ENCODE measurements around the gene RBP2.

Gene RBP2

DNA sequence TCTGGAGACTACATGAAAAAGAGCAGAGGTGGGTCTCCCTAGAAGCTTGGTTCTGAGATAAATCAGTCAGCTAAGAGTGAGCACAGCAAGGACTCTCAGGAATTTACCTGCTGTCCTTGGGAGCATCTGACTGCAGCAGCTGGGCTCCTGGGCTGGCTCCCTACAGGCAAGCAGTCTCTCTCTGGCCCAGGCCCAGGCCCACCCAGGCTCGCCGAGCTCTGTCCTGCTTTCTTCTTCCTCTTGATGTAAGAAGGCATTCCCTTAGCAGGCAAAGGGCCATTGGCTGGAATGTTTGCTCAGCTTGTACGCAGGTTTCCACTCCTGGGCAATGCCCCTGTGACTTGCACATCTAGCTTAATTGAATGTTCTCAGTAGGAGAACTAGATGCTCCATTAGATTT, 4.3 kb upstream of the RBP2 start:
- no peak for DNase-seq

DNA sequence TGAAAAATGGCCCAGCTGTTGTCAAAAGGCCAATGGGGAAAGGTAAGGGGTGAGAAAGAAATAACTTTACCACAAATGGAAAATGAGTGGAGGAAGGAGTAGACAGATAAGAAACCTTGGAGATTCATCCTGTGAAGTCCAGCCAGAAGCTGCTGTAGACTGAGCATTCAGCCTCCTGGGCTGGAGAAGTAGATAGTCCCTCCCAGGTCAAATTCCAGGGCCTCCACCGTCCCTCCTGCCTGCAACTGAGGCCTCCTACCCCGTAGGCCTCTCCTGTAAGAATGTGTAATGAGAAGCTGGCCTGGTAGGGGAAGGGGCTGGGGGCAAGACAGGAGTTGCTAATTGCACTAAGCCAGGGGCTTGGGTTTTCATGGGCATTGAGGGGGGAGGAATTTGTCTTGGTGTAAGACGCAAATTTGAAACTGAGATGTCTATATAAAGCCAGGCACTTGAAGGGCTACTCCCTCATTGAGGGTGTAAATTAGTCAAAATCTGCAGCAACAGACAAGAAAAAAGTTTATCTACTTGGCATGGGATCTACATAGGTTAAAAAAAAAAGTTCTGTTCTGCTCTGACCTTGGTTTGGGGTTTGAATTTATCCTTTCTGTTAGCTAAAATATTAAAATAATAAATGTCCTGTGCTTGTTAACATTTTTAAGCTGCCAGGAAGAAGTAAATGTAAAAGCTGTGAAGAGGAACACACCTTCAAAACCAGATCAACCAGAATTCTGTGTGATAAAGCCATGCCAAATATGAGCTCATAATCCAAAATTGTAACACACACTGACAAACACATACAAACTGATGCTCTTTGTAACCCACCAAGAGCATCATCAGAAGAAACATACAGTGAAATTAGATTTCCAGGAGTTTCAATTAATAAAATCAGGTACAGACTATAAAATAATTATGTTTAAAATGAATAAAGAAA, 1.7 kb upstream of the RBP2 start:
- no peak for DNase-seq

DNA sequence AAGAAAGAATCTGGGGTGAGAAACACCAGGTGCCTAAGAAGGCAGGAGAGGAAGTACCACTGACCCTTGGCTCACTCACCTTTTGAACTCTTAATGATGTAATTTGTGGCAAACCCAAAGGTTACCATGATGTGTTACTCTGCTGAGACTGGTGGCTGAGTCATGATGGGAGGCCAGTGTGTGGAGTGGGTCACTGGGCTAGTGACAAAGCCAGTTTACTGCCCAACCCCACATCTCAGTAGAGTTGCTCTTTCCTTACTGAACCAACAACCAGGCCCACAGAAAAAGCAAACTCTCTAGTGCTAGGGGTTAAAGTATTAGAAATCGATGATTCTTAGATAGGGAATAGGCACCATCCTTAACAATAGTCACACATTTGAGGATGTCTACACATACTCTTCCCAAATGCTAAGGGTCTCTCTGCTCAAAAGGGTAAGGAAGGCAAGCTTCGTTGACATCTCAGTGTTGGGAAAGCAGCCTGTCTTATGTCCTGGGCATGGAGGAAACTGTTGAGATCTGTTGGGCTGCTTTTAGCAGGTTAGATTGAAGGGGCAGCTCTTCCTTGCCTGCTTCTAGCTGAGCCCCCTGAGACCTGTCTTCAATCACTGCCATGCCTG, 3.1 kb downstream of the RBP2 start:
- no peak for DNase-seq

DNA sequence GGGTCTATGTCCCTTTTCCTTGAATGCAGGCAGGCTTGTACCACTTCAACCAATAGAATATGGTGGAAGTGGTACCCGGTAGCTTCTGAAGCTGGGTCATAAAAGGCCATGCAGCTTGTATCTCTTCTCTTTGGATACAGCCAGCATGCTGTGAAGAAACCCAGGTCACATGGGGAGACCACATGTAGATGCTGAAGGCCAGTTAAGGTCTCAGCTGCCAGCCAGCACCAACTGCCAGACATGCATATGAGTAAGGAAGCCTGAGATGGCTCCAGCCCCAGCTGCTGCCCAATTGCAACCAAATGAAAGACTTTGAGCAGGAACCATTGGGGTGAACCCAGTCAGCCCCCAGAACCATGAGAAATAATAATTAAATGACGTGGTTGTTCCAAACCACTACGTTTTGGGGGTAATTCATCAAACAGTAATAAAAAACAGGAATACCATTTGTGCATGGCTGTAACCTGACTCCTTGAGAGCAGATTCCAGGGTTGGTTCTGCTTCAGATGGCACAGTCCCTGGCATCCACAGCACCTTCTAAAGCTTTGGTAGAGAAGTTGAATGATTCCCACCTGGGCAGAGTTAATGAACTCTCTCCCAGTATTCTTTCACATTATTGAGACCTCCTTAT, 3.8 kb downstream of the RBP2 start:
- no peak for DNase-seq

DNA sequence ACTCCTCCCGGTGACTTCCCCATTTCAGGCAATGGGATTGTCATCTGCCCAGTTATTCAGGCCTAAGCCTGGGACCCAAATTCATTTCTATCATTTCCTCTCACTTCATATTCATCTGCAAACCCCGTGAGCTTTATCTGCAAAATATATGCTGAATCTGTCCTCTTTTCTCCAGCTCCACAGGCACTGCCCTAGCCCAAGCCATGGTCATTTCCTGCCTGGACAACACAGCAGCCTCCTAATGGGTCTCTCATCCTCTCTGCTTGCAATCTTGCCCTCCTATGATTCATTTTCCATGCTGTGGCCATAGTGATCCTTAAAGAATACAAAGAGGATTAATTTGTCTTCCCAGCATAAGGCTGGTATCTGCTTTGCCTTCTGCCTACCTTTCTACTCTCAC, 6.1 kb downstream of the RBP2 start:
- no peak for DNase-seq

DNA sequence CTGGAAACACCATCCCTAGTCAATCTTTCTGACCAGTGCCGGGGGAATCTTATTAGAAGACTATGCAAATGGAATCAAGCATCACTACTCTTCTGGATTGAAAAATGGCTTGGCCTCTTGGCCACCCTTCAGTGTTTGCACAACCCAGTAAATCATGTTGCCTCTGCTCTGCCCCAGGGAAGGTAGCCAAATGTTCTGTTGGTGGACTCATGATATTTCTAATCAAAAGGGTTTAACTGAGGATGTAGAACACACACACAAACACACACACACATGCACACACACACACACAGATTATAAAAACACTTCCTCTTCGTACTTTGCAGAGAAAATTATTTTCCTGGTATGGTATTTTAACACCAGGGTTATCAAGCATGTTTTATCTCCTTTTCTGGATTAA, 7.9 kb downstream of the RBP2 start:
- DNase-seq: no peak

DNA sequence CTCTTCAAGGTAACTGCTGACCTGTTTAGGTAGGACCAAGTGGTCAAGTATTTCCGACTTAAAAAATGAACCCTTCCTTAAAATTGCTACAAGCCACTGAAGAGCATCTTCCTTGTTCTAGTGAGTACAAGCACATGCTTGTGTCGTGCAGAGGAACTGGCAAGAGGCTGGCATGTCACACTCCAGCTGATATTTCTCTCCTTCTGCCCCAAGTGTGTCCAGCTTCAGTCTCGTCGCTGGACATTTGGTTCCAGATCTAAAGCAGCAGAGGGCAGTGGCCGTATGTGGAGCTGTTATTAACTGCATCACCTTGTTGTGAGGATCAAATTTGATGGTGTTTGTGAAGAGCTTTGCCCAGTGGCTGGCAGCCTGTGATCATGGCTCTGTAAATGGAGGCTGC, 10.0 kb downstream of the RBP2 start:
- no peak for DNase-seq

DNA sequence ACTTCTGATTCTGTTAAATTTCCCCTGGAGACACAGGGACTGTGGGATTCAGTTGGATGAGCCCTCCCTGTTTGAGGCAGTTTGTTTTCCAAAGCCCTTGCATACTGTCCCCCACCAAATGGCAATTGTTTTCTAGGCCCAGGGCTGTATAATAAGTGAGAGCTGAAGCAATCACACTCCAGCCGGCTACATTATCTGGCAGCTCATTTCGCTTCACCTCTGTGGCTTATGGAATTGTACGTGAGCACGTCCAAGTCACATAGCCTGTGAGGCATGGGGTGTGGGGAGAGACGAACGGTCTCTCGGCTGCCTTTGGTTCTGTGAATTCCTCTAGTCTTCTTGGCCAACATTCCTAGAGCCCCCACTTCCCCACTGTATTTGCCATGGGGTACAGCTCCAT, 10.7 kb downstream of the RBP2 start:
- DNase-seq: no peak

DNA sequence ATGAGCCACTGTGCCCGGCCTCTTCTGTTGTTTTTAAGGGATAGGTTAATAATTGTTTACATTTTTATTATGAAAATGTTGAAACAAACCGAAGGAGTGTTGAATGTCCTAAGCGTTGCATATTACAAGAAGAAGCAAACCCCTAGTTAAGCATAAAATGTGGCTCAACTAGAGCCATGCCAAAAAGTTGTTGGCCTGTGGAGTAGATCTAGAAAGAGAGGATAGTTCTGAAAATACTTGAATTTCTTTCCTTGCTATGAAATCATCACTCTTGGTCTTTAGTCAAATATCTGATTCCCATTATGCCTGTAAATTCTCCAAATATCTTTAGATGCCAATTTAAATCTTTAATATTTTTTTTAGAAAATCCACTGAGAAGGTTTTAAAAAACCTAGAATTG, 12.8 kb downstream of the RBP2 start:
- no peak for DNase-seq

DNA sequence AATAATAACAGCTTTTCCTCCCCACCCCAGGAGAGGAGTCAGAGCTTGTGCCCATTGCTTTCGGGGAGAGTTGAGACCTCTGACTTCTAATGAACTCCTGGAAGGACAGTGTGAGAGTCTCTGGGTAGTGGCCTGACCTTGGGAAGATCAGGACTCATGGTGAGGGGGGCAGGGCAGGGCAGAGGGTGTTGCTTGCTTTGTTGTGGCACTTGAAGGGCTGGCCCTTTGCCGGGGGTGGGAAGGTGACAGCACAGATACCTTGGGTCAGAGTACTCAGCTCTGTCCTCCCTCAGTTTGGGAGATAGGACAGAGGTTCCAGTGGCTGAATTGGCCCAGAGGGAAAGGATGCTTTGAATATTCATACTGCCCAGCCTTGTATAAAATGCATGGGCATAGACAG, 15.8 kb downstream of the RBP2 start:
- no peak for DNase-seq

DNA sequence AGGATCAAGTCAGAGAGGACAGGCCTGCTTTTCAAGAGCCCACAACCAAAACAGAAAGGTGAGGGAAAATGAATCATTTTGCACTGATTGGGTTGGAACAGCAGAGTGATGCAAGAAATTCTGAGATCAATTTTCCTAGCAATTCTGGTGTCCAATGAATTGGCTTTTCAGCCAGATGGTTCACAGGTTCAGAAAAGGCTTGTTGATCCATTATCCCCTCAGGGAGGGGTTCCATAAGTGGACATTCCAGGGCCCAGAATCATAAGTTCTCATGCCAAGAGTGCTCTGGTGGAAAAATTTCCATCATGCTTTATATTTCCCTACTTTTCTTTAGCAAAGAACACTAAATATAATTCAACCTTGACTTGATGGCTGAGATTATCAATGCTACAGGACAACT, 16.2 kb downstream of the RBP2 start:
- DNase-seq: no peak

DNA sequence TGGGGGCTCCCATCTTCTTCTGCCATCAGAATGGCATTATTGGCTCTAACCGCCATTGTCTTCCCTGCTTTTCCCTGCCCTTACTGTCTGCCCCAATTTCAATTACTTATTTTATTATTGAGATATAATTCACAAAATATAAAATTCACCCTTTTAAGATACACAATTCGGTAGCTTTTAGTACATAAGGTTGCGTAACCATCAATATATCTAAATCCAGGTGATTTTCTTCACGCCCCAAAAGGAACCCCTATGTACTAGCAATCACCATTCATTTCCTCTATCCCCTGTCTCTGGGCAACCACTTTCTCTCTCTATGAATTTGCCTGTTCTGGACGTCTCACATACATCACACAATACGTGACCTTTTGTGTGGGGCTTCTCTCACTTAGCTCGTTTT, 18.0 kb downstream of the RBP2 start:
- no peak for DNase-seq

DNA sequence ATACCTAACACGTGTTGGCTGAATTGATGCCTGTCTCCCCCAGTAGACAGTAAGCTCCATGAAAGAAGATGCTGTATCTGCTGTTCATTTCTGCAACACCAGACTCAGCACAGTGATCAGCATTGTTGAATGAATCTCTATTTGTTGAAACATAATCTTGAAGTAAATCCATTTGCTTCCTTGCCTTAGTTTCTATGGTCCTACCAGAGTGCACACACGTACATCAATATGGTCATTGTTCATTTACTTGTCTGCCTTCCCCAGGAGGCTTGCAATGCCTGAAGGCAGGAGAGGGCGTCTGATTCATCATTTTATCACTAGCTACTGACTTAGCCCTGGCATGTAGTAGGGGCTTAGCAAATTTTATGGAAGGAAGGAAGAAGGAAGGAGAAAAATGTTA, 19.2 kb downstream of the RBP2 start:
- DNase-seq: no peak

DNA sequence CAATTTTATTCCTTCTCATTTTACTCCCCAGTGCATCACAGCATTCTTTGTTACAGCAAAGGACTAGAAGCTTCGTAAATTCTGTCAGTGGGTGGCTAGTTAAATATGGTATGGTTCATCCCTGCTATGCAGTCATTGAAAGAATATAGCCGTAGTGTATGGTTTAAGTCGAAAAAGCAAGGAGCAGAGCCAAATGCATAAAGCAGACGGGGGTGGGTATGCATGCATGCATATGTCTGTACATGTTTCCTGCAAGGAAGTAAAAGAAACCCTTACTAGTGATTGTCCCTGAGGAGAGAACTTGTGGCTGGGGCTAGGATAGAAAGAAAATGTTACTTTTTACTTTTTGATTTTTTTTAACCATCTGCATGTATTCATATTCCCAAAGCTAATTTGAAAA, 19.9 kb downstream of the RBP2 start:
- no peak for DNase-seq

DNA sequence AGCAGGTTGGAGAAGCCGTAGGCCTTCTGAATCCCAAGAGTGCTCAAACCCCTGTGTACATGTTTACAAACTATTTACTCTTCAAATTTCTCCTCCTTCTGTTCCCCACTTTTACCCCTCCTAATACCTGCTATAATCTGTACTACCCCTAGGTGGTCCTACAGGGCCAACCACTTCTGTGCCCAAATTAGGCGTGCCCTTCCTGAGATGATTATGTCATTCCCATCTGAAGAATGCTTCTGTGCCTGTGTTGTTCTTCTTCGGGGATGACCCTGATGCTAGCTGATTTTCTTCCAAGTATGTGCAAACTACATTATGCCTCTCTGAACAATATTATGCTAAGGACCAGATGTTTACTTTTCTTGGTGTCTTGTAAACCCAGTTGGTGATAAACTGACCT, 20.5 kb downstream of the RBP2 start:
- DNase-seq: no peak

DNA sequence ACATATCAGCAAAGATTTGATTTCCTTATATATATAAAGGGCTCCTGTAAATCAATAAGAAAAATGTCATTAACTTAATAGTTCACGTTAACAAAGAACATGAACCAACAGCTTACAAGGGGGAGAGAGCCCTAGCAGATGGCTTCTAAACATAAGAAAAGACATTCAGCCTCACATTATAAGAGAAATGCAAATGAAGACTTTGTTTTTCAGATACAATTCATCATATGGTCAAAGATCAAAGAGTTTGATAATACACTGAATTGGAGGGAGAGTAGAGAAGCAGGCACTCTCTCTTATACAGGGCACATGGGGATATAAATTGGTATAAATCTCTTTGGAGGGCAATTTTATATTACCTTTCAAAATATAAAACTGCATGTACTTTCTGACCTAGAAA, 21.1 kb downstream of the RBP2 start:
- DNase-seq: no peak

DNA sequence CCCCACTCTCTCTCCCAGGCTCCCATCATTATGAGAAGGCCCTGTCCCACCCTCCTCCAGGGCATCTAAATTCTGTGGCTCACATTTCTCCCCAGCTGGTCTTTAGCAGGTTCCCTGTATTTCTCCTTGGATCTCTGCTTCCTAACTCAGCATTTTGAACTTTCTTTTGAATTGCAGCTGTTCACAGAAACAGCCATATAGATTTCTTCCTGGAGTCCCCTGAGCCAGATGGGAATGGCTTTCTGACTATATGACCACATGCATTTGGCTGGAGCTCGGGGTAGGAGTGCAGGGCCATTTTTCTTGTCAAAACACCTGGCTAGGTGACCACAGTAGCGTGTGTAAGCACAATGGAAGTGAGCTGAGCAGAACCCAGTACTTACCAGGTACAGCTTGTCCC, 22.0 kb downstream of the RBP2 start:
- DNase-seq: no peak

DNA sequence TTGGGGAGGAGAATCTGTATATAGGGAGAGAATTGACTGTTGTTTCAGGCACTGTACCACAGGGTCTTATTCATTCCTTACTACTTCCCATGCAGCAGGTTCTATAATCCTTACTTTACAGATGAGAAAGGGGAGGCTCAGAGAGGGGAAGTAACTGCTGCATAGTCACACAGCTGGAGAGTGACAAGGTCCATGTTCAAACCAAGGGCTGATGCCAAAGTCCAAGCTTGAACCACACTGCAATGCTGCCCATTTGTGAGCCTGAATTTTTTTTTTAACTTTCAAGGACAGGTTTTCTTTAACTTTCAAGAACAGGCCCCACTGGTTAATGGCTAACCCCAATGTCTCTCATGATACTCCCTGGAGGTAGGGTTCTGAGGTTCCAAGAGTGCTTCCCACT, 26.2 kb downstream of the RBP2 start:
- DNase-seq: no peak

DNA sequence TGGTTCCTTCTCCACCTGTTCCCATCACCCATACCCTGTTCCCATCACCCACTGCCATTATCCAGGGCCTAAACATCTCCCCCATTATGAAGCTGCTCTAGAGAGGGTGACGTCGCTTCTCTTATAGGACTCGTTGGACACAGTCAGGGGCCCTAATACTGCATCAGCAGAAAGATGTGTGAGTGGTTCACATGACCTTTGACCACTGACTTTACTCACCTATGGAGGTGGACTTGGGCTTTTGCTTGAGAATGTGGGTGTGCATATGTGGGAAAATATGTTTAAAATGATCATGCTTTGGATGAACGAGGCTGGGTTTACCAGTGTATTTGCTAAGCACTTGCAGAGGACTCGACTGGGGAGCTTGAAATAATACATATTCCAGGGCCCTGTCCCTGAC, 26.8 kb downstream of the RBP2 start:
- DNase-seq: no peak

DNA sequence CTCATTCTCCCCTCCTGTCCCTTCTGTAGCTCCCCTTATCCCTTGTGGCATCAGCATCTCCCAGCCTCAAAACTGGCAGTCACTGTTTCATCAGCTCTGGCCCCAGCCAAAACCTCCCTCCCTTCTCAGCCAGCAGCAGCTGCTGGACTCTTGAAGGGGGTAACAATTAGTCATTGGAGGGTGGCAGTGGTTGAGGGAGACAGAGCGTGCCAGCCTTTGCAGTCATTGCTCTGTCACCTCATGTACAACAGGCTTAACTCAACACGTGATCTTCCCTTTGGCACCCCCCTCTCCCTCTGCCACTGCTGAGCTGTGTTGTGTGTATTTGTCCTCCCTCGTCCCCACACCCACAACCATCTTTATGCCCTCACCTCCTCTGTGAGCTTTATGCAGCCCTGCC, 28.2 kb downstream of the RBP2 start:
- DNase-seq: peak; percentile 68 to 94

DNA sequence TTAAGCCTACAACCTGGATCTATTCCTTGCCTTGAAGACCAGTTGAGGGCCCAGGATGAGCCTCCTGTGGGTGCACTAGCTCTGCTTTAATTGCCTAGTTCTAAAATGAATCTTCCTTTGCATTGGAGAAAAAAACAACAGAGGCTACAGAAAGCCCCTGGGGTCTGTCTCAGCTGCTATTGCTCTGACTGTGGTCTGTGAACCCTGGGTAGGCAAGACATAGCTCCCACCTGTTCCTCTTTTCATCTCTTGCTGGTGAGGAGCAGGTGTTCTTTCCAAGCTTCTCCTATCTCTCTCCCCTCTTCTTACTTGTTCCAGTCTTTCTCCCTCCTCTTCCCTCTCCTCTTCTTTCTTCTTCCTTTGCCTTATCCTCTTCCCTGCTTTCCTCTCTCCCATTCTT, 28.8 kb downstream of the RBP2 start:
- no peak for DNase-seq

DNA sequence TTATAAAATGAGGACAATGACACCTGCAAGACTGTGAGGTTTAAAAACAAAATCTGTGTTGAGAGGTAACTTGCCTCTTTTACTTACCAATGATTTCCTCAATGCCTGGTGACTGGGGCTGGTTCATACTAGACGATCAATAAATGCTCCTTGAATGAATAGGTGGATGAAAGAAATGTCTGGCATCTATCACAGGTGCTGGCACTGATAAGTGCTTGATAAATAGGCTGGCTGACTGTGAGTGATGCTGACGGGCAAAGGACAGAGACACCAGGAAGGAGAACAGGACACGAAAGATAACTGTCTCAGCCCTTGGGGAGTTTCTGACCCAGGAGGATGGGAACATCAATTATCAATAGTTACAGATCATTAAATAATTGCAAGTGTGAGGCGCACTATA, 31.9 kb downstream of the RBP2 start:
- no peak for DNase-seq

DNA sequence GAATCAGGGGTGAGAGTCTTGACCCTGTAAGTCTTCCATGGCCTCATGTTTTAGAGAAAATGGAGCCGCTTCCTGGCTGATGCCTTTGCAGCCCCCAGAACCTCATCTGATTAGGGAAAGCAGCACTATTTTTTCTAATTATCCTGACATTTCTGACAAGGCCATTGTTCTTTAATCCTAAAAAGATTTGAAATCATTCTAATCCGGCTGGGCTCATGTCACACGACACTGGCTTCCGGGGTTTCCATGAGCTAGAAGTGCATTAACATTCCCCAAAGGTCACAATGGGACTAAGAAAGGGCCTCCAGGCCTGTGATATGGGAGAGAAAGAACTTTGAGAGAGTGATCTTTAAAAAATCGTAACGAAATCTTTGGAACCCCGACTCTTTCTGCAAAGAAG, 33.1 kb downstream of the RBP2 start:
- DNase-seq: no peak

DNA sequence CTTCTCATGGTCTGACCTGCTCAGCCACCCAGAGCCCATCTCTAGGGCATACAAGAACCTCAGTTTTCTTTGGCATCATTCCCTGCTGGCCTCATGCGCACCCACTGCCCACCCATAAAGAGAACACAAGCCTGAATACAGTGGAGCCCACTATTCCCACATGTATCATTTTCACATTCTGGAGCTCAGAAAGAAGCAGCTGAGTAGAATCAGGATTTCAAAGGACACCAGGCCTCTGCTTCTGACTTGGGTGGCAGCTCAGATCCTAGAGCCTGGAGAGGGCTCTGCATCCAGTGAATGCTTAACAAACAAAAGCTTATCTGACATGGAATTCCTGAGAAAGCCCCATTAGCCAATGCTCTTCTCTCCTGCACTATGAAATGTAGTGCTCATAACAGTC, 34.7 kb downstream of the RBP2 start:
- no peak for DNase-seq
